Neural progenitor cell (in vitro differentiated cells): ENCODE results near the gene COPS3. TPM values are rescaled to one million over a fixed set of nuclear protein-coding genes. Genes with fewer than 3 reads are reported as not detected.
"Not testable (repeated sequence)": the region's sequence is repeated elsewhere in the genome, so short reads cannot be mapped to it uniquely, and the experiment has no call there.

Source experiments
- DNase-seq: peaks from one replicate; pipeline ENCODE4 v3.0.0-alpha.2; 2016; ENCODE audit warnings: low spot score
- H2AFZ ChIP-seq: fragments of 200-600 bp; sonication (generic); replicated peaks from 2 replicates; pipeline ENCODE4 v1.6.1; 2016; ENCODE audit warnings: antibody characterized with exemption
- H3F3A ChIP-seq: fragments of 200-600 bp; sonication (generic); 2 replicates; pipeline ENCODE4 v1.6.1; 2016; ENCODE audit warnings: antibody characterized with exemption, low read depth
- H3K27ac ChIP-seq: fragments of 200-600 bp; sonication (generic); 2 replicates; pipeline ENCODE4 v1.5.1; 2016; ENCODE audit warnings: mild to moderate bottlenecking
- H3K27me3 ChIP-seq: fragments of 200-600 bp; sonication (generic); 2 replicates; pipeline ENCODE4 v1.6.1; 2016; ENCODE audit warnings: mild to moderate bottlenecking, moderate library complexity
- H3K36me3 ChIP-seq: fragments of 200-600 bp; sonication (generic); 2 replicates; pipeline ENCODE4 v1.5.1; 2016
- H3K4me1 ChIP-seq: fragments of 200-600 bp; sonication (generic); 2 replicates; pipeline ENCODE4 v1.6.1; 2016; ENCODE audit warnings: mixed run types
- H3K4me2 ChIP-seq: fragments of 200-600 bp; sonication (generic); 2 replicates; pipeline ENCODE4 v1.6.1; 2016
- H3K4me3 ChIP-seq: fragments of 200-600 bp; sonication (generic); 2 replicates; pipeline ENCODE4 v1.5.1; 2016
- H3K79me2 ChIP-seq: fragments of 200-600 bp; sonication (generic); 2 replicates; pipeline ENCODE4 v1.6.1; 2016; ENCODE audit warnings: low read depth
- H3K9ac ChIP-seq: fragments of 200-600 bp; sonication (generic); 2 replicates; pipeline ENCODE4 v1.6.1; 2016
- H3K9me3 ChIP-seq: fragments of 200-600 bp; sonication (generic); 2 replicates; pipeline ENCODE4 v1.5.1; 2016; ENCODE audit warnings: low read depth
- H4K20me1 ChIP-seq: fragments of 200-600 bp; sonication (generic); 2 replicates; pipeline ENCODE4 v1.6.1; 2016; ENCODE audit warnings: low read depth
- H3K27ac Mint-ChIP-seq: 3 replicates; pipeline ENCODE4 v1.8.0; 2021; ENCODE audit warnings: mixed read lengths
- H3K27me3 Mint-ChIP-seq: 2 replicates; pipeline ENCODE4 v1.8.0; 2022; ENCODE audit warnings: low read depth, mild to moderate bottlenecking, inconsistent platforms, moderate library complexity, mixed read lengths; ENCODE audit not compliant: insufficient read depth
- H3K36me3 Mint-ChIP-seq: 3 replicates; pipeline ENCODE4 v1.8.0; 2021; ENCODE audit warnings: mixed read lengths
- H3K4me1 Mint-ChIP-seq: 3 replicates; pipeline ENCODE4 v1.8.0; 2021; ENCODE audit warnings: mixed read lengths
- H3K4me3 Mint-ChIP-seq: 3 replicates; pipeline ENCODE4 v1.8.0; 2021; ENCODE audit warnings: mild to moderate bottlenecking, moderate library complexity, mixed read lengths
- H3K9me3 Mint-ChIP-seq: 3 replicates; pipeline ENCODE4 v1.8.0; 2020; ENCODE audit warnings: mixed read lengths
- EZH2 ChIP-seq: fragments of 200-600 bp; sonication (generic); IDR thresholded peaks from 2 replicates; pipeline ENCODE4 v1.6.1; 2017; ENCODE audit warnings: antibody characterized with exemption, mild to moderate bottlenecking, moderate library complexity
- EZH2phosphoT487 ChIP-seq: fragments of 200-600 bp; sonication (generic); IDR thresholded peaks from 2 replicates; pipeline ENCODE4 v1.6.1; 2017; ENCODE audit warnings: antibody characterized with exemption
- total RNA-seq: library from RNA; depleted of rRNA; stranded (reverse); fragments of >200 nt; gene quantifications from 2 replicates; pipeline ENCODE4 v1.2.3, GENCODE V29; 2015; ENCODE audit warnings: low replicate concordance
- TF ChIP-seq, protein P1 (sequence below): fragments of 200-600 bp; sonication (generic); IDR thresholded peaks from 2 replicates; pipeline ENCODE4 v1.5.1; 2017; ENCODE audit warnings: antibody characterized with exemption, mild to moderate bottlenecking

The COPS3 gene
- total RNA-seq, 1 donor from 2014 or later: 113 TPM

DNA sequence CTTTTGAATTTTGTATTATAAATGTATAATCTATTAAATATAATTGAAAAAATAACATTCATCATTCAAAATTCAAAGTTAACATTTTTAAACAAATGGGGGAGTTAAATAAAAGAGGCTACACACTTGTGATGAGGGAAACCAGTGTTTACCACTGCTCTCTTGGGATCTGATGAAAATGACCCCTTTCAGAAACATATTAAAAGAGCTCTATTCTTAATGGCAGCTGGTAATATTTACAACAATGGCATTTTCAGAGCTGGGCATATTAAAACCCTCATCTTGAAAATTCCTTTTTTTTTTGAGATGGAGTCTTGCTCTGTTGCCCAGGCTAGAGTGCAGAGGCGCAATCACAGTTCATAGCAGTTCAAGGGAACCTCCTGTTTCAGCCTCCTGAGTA is 24.7 kb downstream of the COPS3 start:
- no peak overlapping the region for H3K4me2 ChIP-seq
- H2AFZ ChIP-seq: no peak overlapping the region
- TF ChIP-seq, protein P1, sequence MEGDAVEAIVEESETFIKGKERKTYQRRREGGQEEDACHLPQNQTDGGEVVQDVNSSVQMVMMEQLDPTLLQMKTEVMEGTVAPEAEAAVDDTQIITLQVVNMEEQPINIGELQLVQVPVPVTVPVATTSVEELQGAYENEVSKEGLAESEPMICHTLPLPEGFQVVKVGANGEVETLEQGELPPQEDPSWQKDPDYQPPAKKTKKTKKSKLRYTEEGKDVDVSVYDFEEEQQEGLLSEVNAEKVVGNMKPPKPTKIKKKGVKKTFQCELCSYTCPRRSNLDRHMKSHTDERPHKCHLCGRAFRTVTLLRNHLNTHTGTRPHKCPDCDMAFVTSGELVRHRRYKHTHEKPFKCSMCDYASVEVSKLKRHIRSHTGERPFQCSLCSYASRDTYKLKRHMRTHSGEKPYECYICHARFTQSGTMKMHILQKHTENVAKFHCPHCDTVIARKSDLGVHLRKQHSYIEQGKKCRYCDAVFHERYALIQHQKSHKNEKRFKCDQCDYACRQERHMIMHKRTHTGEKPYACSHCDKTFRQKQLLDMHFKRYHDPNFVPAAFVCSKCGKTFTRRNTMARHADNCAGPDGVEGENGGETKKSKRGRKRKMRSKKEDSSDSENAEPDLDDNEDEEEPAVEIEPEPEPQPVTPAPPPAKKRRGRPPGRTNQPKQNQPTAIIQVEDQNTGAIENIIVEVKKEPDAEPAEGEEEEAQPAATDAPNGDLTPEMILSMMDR: no peak
- TF ChIP-seq EZH2phosphoT487: no peak
- TF ChIP-seq EZH2: no peak
- Mint-ChIP-seq H3K4me1 (no peaks in the 10 kb centered on the region), H3K27me3 (no peaks in the 10 kb centered on the region), H3K27ac (no peak overlapping the region), H3K9me3 (no peaks in the 10 kb centered on the region), H3K4me3 (no peak overlapping the region), H3K36me3 (peaks cover 45% of the 10 kb centered on the region)
- DNase-seq: no peak
- no peak overlapping the region for H3K27ac ChIP-seq
- no peak overlapping the region for H3K4me3 ChIP-seq
- no peaks in the 10 kb centered on the region for H4K20me1 ChIP-seq
- no peak overlapping the region for H3K9ac ChIP-seq
- H3K4me1 ChIP-seq: no peaks in the 10 kb centered on the region
- H3K9me3 ChIP-seq: no peaks in the 10 kb centered on the region
- no peaks in the 10 kb centered on the region for H3K79me2 ChIP-seq
- peaks cover 9% of the 10 kb centered on the region for H3K36me3 ChIP-seq
- no peaks in the 10 kb centered on the region for H3K27me3 ChIP-seq
- H3F3A ChIP-seq: no peaks in the 10 kb centered on the region

DNA sequence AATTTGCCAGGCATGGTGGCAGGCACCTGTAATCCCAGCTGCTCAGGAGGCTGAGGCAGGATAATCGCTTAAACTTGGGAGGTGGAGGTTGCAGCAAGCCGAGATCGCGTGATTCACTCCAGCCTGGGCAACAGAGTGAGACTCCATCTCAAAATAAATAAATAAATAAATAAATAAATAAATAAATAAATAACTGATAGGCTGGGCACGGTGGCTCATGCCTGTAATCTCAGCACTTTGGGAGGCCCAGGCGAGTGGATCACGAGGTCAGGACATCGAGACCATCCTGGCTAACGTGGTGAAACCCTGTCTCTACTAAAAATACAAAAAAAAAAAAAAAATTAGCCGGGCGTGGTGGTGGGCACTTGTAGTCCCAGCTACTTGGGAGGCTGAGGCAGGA is 25.4 kb downstream of the COPS3 start:
- H3K36me3 ChIP-seq, H3F3A ChIP-seq: not testable (repeated sequence)
- peaks cover 45% of the 10 kb centered on the region for H3K36me3 Mint-ChIP-seq

DNA sequence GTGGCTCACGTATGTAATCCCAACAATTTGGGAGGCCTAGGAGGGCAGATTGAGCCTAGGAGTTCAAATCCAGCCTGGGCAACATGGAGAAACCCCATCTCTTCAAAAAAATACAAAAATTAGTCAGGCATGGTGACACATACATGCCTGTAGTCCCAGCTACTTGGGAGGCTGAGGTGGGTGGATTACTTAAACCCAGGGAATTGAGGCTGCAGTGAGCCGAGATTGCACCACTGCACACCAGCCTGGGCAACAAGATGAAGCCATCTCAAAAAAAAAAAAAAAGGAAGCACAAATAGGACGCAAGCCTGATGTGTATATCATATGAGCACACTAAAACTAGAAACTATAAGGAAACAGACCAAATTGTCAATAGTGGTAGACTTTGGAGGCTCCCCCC is 27.0 kb downstream of the COPS3 start:
- Mint-ChIP-seq H3K4me3 (no peak overlapping the region), H3K36me3 (peaks cover 43% of the 10 kb centered on the region), H3K27ac (no peak overlapping the region), H3K4me1 (no peaks in the 10 kb centered on the region), H3K9me3 (no peaks in the 10 kb centered on the region), H3K27me3 (peaks cover 2% of the 10 kb centered on the region)
- Histone ChIP-seq H3F3A (no peaks in the 10 kb centered on the region), H3K27ac (no peak overlapping the region), H2AFZ (no peak overlapping the region), H4K20me1 (no peaks in the 10 kb centered on the region), H3K9ac (no peak overlapping the region), H3K4me1 (no peaks in the 10 kb centered on the region), H3K36me3 (peaks cover 12% of the 10 kb centered on the region), H3K79me2 (no peaks in the 10 kb centered on the region), H3K27me3 (no peaks in the 10 kb centered on the region), H3K9me3 (no peaks in the 10 kb centered on the region), H3K4me3 (no peak overlapping the region), H3K4me2 (no peak overlapping the region)
- no peak for TF ChIP-seq EZH2phosphoT487
- TF ChIP-seq, protein P1: no peak
- no peak for TF ChIP-seq EZH2
- no peak for DNase-seq

More for the DNA sequence above, 25.4 kb downstream of the COPS3 start:
- not testable (repeated sequence) for H3K27me3 ChIP-seq, DNase-seq, H3K9me3 ChIP-seq, H3K9me3 Mint-ChIP-seq, H2AFZ ChIP-seq, H3K27ac Mint-ChIP-seq, H3K4me3 Mint-ChIP-seq, H3K79me2 ChIP-seq, H3K4me1 Mint-ChIP-seq, H3K9ac ChIP-seq, H4K20me1 ChIP-seq, H3K4me3 ChIP-seq, H3K4me1 ChIP-seq, H3K4me2 ChIP-seq, H3K27me3 Mint-ChIP-seq, H3K27ac ChIP-seq

DNA sequence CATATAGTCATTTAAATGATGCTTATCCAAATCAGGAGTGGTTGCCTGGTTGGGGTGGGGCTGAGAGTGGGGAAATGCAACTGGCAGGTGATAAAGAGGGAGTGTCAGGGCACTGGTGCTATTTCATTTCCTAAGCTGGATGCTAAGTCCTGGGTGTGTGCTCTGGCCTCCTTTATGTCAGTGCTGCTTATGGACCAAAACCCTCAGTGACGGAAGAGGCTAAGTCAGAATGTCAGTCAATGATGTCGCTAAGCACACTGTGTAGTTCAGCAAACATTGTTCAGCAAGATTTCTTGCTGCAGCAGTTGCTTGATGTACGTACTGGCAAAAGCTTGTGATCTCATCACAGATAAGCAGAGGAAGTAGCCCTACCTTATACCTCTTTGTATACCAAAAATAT is 27.6 kb downstream of the COPS3 start:
- Histone ChIP-seq H3K27ac (no peak overlapping the region), H4K20me1 (no peaks in the 10 kb centered on the region), H3K9ac (no peak overlapping the region), H3K36me3 (peaks cover 12% of the 10 kb centered on the region), H3K79me2 (no peaks in the 10 kb centered on the region), H3K9me3 (no peaks in the 10 kb centered on the region), H3K4me3 (no peak overlapping the region), H3K4me2 (no peak overlapping the region), H3K4me1 (no peaks in the 10 kb centered on the region), H3K27me3 (no peaks in the 10 kb centered on the region), H2AFZ (no peak overlapping the region), H3F3A (no peaks in the 10 kb centered on the region)
- DNase-seq: no peak
- Mint-ChIP-seq H3K4me3 (no peak overlapping the region), H3K9me3 (no peaks in the 10 kb centered on the region), H3K36me3 (peaks cover 40% of the 10 kb centered on the region), H3K27me3 (peaks cover 2% of the 10 kb centered on the region), H3K27ac (no peak overlapping the region), H3K4me1 (no peaks in the 10 kb centered on the region)
- no peak for TF ChIP-seq EZH2phosphoT487
- no peak for TF ChIP-seq EZH2
- TF ChIP-seq, protein P1: no peak
